ENCODE results near the gene TPTE2.

GRCh38 chr13:19572280-19572679 is 10.9 kb upstream of the TPTE2 start:
- TF ChIP-seq POLR2A (IDR thresholded peaks at IDR 0.05) = no peak
- no peak for TF ChIP-seq CTCF (IDR thresholded peaks at IDR 0.05)

Measured in uterus (tissue), 2 donors.